ENCODE measurements around the gene TM4SF4.

The TM4SF4 gene

DNA sequence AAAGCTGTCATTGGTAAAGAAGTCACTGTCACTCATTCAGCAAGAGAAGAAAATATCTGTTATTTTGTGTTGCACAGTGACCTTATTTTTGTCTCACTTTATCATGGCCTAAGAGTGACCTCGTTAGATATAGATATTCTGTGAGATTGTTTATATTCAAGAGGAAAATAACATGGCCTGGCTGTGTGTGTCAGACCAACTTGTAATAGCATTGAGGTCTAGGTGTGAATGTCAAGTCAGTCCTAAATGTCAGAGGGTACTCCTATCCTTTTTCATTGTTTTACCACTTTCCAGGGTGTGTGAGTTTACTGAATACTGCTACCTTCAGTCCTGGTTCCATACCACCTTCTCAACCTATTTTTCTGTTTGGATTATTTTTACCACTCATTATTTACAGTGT, 18.5 kb upstream of the TM4SF4 start:
- no peak for DNase-seq

DNA sequence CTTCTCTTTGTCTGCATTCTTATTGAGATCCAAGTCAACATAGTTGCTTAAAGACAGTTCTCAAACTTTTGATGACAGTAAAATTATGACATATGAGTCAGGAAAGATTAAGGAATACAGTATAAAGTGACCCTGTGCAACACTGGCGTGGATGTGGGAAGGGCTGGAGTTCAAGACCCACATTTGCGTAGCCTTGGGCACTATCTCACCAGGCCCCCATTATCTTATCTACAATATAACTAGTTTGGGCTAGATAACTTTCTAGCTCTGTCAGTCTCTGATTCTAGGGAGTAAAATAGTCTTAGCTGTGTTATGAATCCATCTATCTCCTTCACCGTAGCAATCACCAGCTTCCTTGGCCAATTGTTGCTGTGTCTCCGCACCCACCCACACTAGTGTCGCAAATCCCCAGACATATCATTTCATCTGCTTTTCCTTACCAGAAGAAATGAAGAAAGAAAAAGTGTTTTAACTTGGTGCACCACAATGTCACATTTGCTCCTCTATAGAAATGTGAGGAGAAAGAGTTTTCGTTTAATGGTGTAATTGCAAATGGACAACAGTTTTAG, 14.9 kb upstream of the TM4SF4 start:
- DNase-seq = no peak

DNA sequence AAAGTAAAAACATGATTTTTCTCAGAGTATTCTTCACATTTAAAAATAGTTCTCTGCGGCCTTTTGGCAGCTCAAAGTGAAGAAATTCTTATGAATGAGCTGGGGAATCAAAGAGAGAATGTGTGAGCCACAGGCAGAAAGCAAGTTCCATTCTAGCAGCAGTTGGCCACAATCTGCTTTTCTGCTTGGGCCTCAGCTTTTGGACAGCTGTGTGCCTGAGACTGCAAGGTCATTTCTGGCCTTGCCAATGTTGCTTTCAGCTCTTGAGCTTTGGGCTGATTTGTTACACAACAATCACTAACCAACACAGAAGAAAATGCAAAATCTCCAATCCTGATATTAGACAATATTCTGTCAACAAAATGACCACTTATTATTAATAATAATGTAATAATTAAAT, 14.4 kb upstream of the TM4SF4 start:
- DNase-seq = no peak

DNA sequence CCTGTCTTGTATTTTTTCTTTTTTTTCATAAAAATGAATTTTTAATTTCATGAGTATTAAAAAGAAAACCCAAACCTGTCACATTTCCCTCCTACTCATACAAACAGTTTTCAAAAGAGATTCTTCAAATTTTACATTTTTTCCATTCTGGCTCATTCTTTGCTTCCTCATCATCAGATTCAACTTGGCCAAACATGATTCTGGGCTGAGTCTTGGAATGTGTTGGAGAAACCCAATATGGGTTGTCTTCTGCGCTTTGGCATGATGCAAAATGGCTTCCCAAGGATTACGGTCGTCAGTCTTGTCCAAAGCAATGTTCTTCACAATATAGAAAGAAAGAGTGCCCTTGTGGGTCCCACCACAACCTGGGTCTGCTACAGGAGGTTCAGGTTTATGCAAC, 12.4 kb upstream of the TM4SF4 start:
- DNase-seq = no peak

DNA sequence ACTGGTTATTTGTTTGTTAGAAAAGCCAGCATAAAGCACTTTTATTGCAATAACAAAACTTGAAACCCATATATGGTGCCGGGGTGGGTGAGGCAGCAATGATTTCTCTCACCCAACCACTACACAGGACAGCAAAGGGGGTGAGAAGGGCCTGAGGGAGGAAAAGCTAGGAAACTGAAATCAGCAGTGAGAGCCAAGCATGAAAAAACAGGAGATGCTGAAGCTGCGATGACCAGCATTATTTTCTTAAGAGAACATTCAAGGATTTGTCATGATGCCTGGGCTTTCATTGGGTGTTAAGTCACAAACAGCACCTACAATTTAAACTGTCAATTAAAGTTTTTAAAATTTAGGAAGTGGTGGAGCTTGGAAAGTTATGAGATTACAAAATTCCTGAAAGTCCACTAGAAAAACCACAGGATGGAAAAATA, 11.9 kb upstream of the TM4SF4 start:
- DNase-seq = no peak

DNA sequence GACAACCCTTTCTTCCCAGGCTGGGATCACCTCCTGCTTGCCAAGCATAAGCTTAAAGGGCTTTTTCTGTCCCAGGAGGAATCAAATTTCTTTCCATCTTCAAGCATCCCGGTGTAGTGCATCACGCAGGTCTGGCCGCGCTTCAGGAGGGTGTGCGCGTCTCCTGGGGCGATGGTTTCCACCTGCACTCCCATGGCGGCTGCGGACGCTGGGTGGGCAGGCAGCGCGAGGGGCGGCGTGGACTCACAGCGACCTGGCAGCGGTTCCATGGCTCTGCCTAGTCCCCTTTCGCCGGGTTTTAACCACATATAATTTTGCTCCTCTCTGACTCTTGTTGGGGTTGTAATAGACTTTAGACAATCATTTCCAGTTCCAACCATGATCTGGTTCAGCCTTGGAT, 10.6 kb upstream of the TM4SF4 start:
- DNase-seq = no peak

DNA sequence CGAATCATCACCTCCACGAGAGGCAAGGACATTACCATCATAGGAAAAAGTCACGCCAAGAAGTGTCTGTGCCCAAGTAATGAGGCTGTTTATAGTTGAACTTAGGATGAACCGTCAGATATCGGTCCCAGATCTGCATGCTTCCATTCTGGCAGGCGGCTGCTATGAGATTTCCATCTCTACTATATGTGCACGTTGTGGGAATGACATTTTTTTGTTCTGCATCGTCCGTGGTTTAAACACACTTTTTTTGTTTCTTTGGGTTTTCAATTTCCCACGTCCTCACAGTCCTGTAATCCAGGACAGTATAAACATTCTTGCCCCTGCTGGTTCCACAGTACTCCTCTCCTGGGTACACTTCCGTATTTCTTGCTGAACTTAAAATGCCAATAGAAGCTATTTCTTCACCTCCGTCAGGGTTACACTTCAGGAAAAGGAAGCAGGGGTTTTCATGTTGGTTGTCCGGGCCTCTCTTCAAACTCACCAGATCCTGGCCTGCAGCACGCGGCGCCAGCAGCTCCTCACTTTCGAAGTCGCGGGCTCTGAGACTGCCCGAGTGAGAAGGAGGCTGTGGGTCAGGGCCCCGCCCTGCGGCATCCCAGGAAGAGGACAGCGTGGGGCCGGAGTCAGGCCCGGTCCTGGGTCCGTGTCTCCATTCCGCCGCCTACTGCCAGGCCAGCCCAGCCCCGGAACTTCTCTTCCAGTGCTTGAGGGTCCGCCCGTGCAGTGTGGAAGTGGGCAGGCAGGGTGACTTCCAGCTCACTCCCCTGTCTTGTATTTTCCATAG, 9.8 kb upstream of the TM4SF4 start:
- no peak for DNase-seq

DNA sequence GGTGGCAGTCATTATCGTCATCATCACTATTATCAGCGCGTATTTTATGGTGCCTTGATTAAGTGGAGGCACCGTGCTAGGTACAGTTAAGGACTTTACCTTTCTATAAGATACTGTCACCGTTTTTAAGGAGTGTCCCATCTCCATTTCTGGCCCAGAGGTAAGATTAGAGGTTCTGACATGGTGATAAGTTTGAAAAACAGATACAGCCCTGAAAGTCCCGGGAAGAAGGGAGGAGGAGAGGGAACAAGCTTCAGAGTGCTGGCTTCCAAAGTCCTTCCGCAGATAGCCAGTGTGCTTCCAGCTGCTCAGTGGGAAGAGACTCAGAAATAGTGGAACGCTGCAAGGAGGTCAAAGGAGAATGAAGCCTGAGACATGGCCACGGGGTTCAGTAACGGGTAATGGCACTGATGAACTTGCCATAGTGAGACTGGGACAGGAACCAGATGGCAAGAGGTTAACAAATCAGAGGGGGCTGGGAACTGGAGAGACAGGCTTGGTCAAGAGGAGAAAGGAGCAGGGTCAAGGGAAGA, 9.1 kb upstream of the TM4SF4 start:
- DNase-seq = no peak

DNA sequence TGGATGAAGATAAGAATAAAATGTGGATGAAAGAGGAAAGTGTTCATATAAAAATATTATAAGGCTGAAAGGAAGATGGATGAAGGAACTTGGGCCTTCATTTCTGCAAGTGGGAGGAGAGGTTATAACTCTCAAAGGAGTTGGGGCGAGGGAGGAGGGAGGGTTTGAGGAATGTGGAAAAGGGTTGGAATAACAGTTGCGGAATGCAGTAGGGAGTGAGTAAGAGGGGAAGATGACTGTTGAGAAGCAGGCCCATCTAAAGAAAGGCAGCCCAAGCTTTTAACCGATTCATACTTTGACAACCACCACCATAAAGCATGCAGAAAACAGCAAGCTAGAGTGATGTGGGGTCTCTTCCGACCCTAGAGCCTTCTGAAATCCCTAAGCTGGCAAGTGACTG, 8.3 kb upstream of the TM4SF4 start:
- no peak for DNase-seq

DNA sequence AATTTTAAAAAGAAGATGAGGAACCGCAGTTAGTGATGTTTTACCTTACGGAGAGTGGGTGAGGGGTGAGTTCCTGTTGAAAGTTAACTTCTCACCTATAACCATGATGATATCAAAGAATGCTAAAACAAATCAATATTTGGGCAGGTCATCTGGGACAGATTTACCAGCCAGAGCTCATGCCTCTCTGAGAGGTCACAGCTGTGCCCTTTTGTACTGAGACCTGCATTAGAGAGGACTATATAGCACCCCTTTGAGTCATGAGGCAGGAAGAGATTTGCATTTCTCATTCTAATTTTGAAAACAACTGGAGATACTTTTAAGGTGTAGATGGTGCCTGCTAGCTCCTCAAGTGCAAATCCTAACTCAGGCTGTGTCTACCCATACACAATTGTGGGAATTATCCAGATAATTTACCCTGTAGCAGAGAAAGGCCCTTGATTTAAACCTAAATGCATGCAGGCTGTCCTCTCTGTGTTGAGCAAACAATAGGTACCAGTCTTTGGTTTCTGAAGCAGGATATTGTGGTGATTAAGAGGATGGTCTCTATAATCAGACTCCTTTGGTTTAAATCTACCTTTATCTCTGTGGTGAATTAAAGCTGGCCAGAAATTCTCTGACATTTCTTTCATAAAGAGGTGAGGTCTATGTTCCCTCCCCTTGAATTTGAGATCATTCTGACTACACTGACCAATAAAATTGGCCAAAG, 5.8 kb upstream of the TM4SF4 start:
- no peak for DNase-seq

DNA sequence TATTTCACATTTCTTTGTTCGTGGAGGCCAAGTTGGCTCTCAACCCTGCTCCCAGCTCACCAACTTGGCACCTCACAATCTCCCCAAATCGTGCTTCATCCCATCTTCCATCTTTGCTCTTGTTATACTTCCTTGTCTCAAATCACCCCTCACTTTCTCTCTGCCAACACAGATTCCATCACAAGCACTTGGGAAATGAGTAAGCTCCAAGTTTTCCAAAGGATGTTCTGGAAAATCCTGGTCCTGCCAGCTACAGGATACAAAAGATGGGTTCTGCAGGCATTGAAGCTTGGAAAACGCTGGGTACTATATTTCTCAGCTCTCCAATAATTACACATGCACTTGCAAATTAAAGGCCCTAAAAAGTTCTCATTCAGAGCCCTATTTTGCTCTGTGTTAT, 4.1 kb upstream of the TM4SF4 start:
- DNase-seq = no peak

DNA sequence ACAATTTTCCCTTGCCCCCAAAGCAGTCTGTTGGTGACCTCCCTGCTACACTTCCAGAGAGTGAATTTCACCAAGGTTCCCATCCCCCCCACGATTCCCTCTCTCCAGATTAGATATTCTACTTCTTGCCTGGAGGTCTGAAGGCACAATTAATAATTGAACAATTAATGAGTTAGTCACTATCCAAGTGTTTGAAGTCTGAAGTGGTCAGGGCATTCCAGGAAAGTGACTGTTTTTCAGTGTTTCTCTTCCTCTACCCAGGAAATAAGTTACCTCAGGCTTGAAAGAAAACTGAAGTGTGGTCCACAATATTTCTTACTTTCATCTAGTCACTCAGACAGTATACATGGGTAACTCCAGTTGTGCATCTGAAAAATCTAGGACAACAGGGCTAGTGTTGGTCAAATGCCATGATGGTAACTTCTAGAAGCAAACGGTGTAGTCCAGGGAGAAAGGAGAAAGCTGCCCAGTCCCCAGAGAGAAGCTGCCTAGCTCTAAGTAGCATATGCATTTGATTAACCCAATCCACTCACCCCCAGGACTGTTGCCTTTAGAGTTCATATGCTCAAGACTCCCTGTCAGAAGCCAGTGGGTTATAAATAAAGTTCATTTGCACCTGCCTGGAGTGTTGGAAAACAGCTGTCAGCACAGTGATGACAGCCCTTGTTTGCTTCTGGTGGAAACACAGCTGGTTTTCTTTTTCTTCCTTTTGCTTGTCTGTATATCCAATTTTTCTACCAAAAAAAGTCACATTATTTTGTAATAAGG, 2.3 kb upstream of the TM4SF4 start:
- DNase-seq = no peak

DNA sequence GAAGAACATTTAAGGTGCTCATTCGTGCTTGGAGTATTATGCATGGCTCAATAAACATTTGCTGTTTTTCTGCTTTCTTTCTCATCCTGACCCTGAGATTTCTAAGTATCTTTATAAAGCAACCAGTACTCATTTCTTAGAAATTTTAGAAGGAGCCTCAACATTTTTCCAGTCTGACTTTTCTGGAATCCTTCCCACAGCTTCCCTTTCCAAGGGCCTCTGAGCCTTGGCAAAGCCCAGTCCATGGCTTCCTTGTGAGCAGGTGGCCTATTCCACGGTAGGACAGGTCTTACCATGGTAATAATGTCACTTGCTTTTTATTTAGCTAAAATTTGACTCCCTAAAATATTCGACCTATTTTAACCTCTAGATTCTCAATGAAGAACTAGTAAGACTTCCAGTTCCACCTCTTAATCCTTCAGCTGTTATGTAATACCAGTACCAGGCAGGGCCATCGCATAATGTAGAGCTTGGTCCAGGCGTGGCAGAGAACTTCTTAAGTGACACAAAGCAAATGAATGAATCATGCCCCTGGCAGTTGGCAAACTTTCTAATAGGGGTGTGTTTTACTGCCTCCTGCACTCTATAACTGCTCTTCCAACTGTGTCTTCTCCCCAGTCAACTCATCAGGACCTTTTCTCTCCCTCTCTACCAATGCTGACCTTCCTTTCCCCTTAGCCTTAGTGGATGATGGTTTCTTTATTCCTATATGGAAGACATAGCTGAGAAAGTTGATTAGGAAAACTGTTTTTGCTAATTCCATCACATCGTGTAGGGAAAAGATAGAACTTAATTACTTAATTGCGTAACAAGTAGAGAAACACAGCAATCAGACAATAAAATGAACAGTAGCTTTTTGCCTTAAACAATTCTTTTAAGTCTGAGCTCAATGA, 894 bp upstream of the TM4SF4 start:
- DNase-seq = peak; percentile 31

DNA sequence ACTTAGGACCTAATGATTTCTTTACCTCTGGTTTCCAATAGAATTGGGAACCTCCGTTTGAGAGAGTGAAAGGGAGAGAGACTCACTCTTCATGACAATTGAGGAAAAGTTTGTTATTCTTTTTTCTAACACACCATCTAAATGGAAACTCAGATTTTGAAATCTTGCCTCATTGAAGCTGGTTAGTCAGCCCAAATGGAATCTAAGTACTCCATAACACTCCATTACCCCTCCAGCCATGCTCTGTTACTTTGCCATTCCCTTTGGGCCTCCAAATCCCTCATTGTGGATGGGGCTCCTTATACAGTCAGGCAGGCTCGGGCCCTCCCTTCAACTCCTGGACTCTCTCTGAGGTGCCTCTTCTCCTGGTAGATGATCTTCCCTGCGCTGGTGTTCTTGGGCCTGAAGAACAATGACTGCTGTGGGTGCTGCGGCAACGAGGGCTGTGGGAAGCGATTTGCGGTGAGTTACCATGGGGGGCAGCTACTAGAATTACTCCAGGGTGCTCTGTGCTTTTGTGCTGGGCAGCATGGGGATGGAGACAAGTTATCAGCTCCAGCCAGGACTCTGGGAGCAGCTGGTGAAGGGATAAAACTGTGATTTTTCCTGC, 1.1 kb downstream of the TM4SF4 start:
- no peak for DNase-seq

DNA sequence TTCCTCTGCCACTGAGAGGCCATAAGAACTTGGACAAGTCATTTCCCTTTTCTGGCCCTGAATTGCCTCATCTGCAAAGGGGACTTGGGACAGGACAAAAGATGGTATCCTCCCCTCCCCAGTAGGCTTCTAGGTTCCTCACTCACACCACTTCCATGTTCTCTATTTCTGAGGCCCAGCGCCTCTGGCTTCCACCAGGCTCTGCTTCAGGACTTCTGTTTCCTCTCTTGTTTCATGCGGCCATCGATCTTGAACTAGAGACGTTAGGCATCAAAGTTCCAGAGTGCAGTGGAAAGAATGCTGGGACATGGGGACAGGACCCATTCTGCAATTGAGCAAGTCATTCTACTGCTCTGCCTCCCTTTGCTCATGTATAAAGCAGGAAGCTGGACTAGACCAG, 1.7 kb downstream of the TM4SF4 start:
- DNase-seq = no peak

DNA sequence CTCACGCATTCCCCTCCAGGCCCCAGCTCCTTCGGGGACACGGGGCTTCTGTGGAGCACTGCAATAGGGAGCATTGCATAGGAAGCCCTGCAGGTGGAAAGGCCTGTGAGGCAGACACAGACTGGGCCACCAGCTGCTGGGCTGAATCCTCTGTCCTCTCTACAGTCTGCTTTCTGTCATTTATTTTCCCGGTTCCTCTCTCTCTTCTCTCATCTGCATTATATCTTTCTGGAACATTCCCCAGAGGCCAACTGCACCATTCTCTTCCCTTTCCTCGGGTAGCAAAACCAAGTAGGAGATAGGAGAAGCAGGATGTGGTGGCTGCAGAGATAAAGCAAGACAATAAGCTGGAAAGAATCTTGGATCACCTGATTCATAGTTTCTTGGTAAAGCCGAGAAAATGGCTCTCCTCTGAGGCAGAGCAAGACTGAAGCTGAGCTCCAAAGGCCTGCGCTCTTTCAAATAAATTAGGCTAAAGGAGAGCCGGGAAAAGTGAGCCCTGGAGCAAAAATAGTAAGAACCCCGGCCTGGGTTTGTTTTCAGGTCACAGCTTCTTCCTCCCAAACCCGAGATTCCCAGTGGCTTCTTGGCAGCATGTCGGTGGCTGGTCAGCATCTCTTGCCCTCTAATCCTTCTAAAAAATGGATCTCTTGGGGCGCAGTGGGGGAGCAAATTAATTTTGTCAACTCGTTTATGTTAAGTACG, 5.3 kb downstream of the TM4SF4 start:
- no peak for DNase-seq

DNA sequence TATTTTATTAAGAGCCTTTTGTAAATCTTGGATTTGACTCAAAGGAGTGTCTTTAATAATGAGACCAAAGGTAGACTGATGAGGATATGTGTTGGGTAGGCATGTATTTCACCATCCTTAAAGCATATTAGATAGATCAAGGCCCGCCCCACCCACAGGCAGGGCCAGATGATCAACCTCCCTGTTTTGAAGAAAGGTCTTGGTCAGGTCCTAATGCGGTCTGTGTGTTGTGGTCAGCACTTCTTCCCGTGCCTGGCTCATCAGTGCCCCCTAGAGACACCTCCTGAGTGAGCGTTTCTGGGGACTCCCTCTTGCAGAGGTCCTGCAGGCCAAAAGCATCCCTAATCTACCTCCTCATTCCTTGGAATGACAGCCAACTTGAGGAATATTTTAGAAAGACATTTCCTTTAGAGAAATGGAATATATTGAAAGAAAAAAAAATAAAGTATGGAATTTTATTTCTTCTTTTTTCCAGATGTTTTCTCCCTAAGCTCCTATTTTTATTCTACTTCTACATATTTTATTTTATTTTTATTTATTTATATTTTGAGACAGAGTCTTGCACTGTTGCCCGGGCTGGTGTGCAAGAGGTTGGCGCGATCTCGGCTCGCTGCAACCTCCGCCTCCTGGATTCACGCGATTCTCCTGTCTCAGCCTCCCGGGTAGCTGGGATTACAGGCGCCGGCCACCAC, 6.0 kb downstream of the TM4SF4 start:
- peak; percentile 48 for DNase-seq

DNA sequence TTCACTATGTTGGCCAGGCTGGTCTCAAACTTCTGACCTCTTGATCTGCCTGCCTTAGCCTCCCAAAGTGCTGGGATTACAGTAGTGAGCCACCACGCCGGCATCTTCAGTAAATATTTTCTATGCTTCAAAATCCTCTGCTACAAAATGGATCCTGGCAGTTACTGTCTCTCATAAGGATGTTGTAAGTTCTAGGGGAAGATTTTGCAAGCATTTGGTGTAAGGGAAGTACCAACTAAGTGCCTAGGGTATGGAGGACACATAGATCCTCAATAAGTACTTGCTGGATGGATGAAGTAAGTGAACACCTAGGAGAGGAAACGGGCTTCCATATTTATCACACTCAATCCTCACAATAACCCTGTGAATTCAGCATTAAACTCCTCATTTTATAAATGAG, 6.6 kb downstream of the TM4SF4 start:
- no peak for DNase-seq

DNA sequence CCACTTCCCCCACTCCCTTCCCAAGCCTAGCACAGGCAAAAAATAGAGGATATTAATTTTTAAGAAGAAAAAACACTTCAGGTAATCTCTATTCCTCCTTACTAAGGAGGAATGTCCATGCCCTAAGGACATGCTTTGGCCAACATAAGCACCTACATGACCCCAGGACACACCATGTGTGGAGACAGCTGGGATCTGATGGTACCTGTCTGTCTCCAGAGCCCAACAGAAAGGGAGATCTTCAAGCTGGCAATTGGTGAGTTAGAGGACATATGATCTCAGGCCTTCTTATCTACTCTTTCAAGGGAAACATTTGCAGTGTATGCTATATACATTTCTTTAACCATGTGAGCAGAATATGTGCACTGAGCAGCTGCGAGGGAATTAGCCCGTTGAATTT, 7.0 kb downstream of the TM4SF4 start:
- no peak for DNase-seq

DNA sequence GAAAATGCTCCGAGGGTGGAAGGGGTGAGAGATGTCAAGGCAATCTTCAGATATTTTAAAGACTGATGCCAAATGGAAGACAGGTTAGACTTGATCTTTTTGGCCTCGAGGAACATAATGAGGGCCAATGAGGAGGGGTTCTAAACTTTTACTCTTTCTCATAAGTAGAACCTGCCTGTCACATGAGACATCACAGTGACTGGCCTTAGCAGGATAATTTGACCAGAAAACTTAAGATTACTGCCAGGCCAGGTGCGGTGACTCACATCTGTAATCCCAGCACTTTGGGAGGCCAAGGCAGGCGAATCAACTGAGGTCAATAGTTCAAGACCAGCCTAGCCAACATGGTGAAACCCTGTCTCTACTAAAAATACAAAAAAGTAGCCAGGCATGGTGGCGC, 12.2 kb downstream of the TM4SF4 start:
- DNase-seq = no peak

Data from NCI-H446 treated with DMSO at 0.1 percent for 48 hours (cell line).